ENCODE data around the gene UBA1. TPM values are rescaled to one million over a fixed set of nuclear protein-coding genes. Genes with fewer than 3 reads are reported as not detected.

UBA1 gene
- total and polyA plus RNA-seq, 2 of the 8 experiments (the other 6 are each of a cell fraction or from before 2014, with no cell fraction given): 313 to 458 TPM

GRCh38 chrX:47212381-47213293 is 19.0 kb downstream of the UBA1 start:
- no peak overlapping the region for H2BK20ac ChIP-seq (ENCODE audit: low read length)
- no peaks in the 10 kb centered on the region for H3K79me2 ChIP-seq (ENCODE audit: control insufficient read depth in 1 of 2, insufficient read depth in 2 of 2, low read length in 2 of 2)
- no peak overlapping the region for H2AK5ac ChIP-seq (ENCODE audit: low read depth, low read length)
- H2BK12ac ChIP-seq (ENCODE audit: low read depth, low read length): no peak overlapping the region
- peaks cover 34 to 81% (median 62%) of the 10 kb centered on the region in 4 experiments for H3K36me3 ChIP-seq (ENCODE audit: control insufficient read depth in 2 of 4, insufficient read depth in 4 of 4, low read length in 3 of 4)
- peaks cover 0 to 4% (median 0%) of the 10 kb centered on the region in 4 experiments; a peak in 5 of 7 replicates for H3K4me1 ChIP-seq (replicated peaks in 1 of 4; ENCODE audit: control insufficient read depth in 3 of 4, insufficient read depth in 4 of 4, low read length in 3 of 4)
- no peak overlapping the region for H3K14ac ChIP-seq (ENCODE audit: insufficient read length)
- H2BK15ac ChIP-seq (ENCODE audit: low read length): no peak overlapping the region
- no peak overlapping the region for H3K18ac ChIP-seq (ENCODE audit: extremely low read depth, low read length)
- no peak overlapping the region for H2BK120ac ChIP-seq (replicated peaks; ENCODE audit: low read depth, low read length)
- peaks cover 0 to 15% of the 10 kb centered on the region in 2 experiments for H4K20me1 ChIP-seq (replicated peaks in 1 of 2; ENCODE audit: control insufficient read depth in 1 of 2, insufficient read depth in 2 of 2, low read length in 2 of 2)
- no peak overlapping the region for H4K5ac ChIP-seq (ENCODE audit: insufficient read length, low read depth, low read length)
- no peak overlapping the region for H3K9ac ChIP-seq (replicated peaks in 1 of 4; ENCODE audit: extremely low read depth in 1 of 4, low read depth in 3 of 4, low read length in 3 of 4)
- H3K4me3 ChIP-seq (ENCODE audit: extremely low read depth in 1 of 4, insufficient read depth in 2 of 4, low read depth in 3 of 4, low read length in 4 of 4): no peak overlapping the region
- H3K4ac ChIP-seq (replicated peaks; ENCODE audit: insufficient read length, low read depth, low read length): no peak overlapping the region
- H3K79me1 ChIP-seq (ENCODE audit: low read depth, low read length): no peaks in the 10 kb centered on the region; the same call in 1 of the 2 replicates
- H3K27ac ChIP-seq (ENCODE audit: low read depth, low read length): no peak overlapping the region
- no peak overlapping the region for H3K56ac ChIP-seq (replicated peaks; ENCODE audit: insufficient read length, low read depth, low read length)
- DNase-seq (ENCODE audit: low read depth in 1 of 2, low spot score in 2 of 2) (no peak), FAIRE-seq (no peak)
- no peak overlapping the region for H3K4me2 ChIP-seq (ENCODE audit: insufficient read depth in 1 of 2, low read depth in 2 of 2, low read length in 2 of 2)
- no peaks in the 10 kb centered on the region for H3K9me3 ChIP-seq (ENCODE audit: insufficient read depth in 2 of 2, low read depth in 1 of 2, low read length in 1 of 2)
- no peak overlapping the region for H4K8ac ChIP-seq (ENCODE audit: extremely low read depth, insufficient read depth, low read length)
- WGBS, 2 experiments (ENCODE audit: extremely low coverage in 1 of 2, insufficient coverage in 1 of 2, insufficient read length in 1 of 2, insufficient replicate concordance in 2 of 2, low coverage in 1 of 2, low lambda C conversion rate in 2 of 2, missing lambda C conversion rate in 1 of 2): 96% methylated on average over 8 of the region's 12 CpGs; no CpG with 5 or more reads in 1 of the 2 experiments
- H4K91ac ChIP-seq (replicated peaks; ENCODE audit: insufficient read length, low read length): no peak overlapping the region
- no peak overlapping the region for H2BK5ac ChIP-seq (ENCODE audit: low read depth, low read length)
- ChIA-PET CTCF (ENCODE audit: partially characterized antibody) (interaction anchor here (1.7 kb wide), 1 partner anchor 11 kb away, joined by 7 read pairs; no protein-coding TSS in a partner anchor), POLR2A (ENCODE audit: partially characterized antibody) (interaction anchor here (0.6 to 3.4 kb wide), 5 partner anchors 11 to 280 kb away, joined by 3 to 20 read pairs (median 6); no protein-coding TSS in a partner anchor)
- no peaks in the 10 kb centered on the region for H3K23me2 ChIP-seq (ENCODE audit: low read depth, low read length)
- no peaks in the 10 kb centered on the region for H3K27me3 ChIP-seq (replicated peaks in 1 of 4; ENCODE audit: control insufficient read depth in 3 of 4, extremely low read depth in 1 of 4, insufficient read depth in 3 of 4, low read length in 3 of 4)
- H2AFZ ChIP-seq (ENCODE audit: low read length): no peak overlapping the region
- no peak overlapping the region for H3K23ac ChIP-seq (ENCODE audit: insufficient read length)
- no peak for TF ChIP-seq ASH2L (IDR thresholded peaks at IDR 0.05; ENCODE audit: low read length)
- TF ChIP-seq CTCF (IDR thresholded peaks at IDR 0.05; ENCODE audit: control extremely low read depth in 1 of 3, insufficient read depth in 1 of 3, low read depth in 1 of 3, low read length in 3 of 3): no peak
- TF ChIP-seq RAD21 (IDR thresholded peaks at IDR 0.05 in 1 of 2, conservative IDR thresholded peaks at IDR 0.05 in 1 of 2; ENCODE audit: low read depth in 2 of 2, low read length in 2 of 2): no peak
- TF ChIP-seq, protein P1, sequence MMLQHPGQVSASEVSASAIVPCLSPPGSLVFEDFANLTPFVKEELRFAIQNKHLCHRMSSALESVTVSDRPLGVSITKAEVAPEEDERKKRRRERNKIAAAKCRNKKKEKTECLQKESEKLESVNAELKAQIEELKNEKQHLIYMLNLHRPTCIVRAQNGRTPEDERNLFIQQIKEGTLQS (IDR thresholded peaks at IDR 0.05; ENCODE audit: insufficient read depth, low read depth, low read length): no peak
- TF ChIP-seq CHD2 (IDR thresholded peaks at IDR 0.05; ENCODE audit: low read length): no peak
- TF ChIP-seq BCL11A (IDR thresholded peaks at IDR 0.05; ENCODE audit: low read depth in 2 of 2, low read length in 2 of 2): no peak
- TF ChIP-seq TBP (IDR thresholded peaks at IDR 0.05; ENCODE audit: low read depth, low read length): no peak

Measured in H1 (cell line).